Measurements from ENCODE around the gene DMKN.

DMKN gene

GRCh38 chr19:35458731-35459391 is 54.6 kb downstream of the DMKN start:
- DNase-seq: no peak

- no peak for DNase-seq
Measured at GRCh38 chr19:35458192-35458591, 55.3 kb downstream of the DMKN start.

GRCh38 chr19:35457173-35457572 is 56.3 kb downstream of the DMKN start:
- no peak for DNase-seq

GRCh38 chr19:35455616-35456201 is 57.7 kb downstream of the DMKN start:
- DNase-seq: no peak

GRCh38 chr19:35454663-35455062 is 58.8 kb downstream of the DMKN start:
- DNase-seq: no peak

GRCh38 chr19:35451338-35452096 is 61.9 kb downstream of the DMKN start:
- no peak for DNase-seq

GRCh38 chr19:35449359-35450043 is 63.9 kb downstream of the DMKN start:
- DNase-seq: no peak

GRCh38 chr19:35447606-35448469 is 65.6 kb downstream of the DMKN start, which contains the start of gene FFAR2:
FFAR2 (plus strand) TSS chr19:35448257; CDS start chr19:35449715, 1,458 bp downstream.
- DNase-seq: no peak
